Thyroid gland (tissue), 4 donors: ENCODE measurements around the gene TSFM.

Experiments used
- POLR2A ChIP-seq, 2 donors: fragments of 450-650 bp; IDR thresholded peaks; one replicate each; pipeline ENCODE4 v1.6.1; 2017; ENCODE audit warnings: antibody characterized with exemption in 2 of 2, mild to moderate bottlenecking in 2 of 2, moderate library complexity in 1 of 2
- TF ChIP-seq, protein P1 (sequence below), 6 experiments: fragments of 200-600 bp in 3 of 6; fragments of 450-650 bp in 3 of 6; sonication (generic) in 3 of 6; IDR thresholded peaks; one replicate each; pipeline ENCODE4 v1.5.1; 2016 to 2019; ENCODE audit warnings: antibody characterized with exemption in 6 of 6, mild to moderate bottlenecking in 2 of 6, inconsistent platforms in 1 of 6, moderate library complexity in 1 of 6

DNA sequence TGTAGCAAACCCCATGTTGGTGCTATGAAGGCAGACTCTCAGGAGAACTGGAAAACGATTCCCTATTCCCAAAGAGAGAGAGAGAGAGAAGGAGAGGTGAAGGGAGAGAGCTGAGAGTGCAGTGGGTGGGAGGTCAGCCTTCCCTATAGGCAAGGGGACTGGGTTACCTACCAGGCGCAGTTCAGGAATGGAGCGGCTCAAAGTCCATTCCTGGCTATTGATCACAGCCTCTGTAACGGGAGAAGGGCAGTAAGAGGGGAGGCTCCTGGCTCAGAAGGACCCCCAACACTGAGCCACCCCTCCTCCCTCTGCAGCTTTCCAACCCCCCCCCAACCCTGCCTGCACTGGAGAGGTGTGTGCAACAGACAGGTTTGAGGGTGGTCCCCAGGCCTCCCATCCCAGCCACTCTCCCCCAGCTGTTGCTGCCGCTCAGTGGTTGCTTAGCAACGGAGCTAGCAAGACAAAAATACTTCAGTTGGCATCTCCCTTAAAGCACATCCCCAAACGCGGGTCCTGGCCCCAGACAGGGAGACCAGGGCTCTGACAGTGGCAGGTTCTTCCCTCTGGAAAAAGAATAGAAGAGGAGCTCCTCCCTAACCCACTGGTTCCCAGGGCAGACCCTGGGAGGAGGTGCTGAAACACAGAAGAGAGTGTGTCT is 47.3 kb upstream of the TSFM start:
- TF ChIP-seq, protein P1, sequence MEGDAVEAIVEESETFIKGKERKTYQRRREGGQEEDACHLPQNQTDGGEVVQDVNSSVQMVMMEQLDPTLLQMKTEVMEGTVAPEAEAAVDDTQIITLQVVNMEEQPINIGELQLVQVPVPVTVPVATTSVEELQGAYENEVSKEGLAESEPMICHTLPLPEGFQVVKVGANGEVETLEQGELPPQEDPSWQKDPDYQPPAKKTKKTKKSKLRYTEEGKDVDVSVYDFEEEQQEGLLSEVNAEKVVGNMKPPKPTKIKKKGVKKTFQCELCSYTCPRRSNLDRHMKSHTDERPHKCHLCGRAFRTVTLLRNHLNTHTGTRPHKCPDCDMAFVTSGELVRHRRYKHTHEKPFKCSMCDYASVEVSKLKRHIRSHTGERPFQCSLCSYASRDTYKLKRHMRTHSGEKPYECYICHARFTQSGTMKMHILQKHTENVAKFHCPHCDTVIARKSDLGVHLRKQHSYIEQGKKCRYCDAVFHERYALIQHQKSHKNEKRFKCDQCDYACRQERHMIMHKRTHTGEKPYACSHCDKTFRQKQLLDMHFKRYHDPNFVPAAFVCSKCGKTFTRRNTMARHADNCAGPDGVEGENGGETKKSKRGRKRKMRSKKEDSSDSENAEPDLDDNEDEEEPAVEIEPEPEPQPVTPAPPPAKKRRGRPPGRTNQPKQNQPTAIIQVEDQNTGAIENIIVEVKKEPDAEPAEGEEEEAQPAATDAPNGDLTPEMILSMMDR (IDR thresholded peaks at IDR 0.05) = no peak
- TF ChIP-seq POLR2A (IDR thresholded peaks at IDR 0.05) = no peak
